ENCODE measurements around the gene C1QL1. TPM values are rescaled to one million over a fixed set of nuclear protein-coding genes. Genes with fewer than 3 reads are reported as not detected.

C1QL1 gene
- 0.47 TPM in 1 of 2 replicates, not detected in the other for total RNA-seq

DNA sequence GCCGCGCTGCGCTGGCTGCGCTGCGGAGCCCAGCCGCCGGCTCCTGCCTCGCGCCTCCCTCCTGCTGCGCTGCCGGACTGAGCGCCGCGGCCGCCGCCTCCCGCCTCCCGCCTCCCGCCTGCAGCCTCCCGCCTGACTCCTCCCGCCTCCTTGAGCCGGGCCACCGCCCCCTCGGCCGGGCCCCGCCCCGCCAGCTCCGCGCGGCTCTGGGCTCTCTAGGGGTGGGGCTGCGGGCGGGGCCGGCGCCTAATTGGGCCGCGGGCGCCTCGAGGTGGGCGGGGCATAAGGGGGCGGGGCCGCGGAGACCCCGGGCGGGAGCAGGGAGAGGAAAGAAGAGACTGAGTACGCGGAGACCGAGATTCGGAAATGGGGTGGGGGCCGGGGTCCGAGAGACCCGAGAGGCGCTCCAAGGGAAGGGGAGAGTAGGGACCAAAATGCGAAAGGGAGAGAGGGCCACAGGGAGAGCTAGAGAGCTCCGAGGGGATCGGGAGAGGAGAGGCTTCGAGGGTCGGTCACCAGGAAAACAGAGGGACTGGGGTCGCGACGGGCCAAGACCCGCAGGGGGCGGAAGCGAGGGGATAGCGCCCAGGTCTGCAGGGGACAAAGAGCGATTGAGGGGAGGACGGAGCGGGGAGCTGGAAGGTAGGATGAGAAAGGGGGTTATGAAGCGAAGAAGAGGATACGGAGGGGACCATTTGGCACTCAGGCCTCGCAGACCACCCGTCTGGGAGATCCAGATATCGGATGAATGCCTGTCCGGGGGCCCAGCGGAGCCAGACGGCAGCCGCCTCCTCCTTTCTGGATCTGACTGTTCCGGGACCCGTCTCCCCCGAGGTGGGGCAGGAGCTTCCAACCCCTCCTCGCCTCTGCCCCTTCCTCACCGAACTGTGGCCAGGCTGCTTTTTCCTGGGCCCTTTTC, at the start of gene C1QL1:
TSS of gene C1QL1 (minus strand) at position 79 of the 919 bp plus-strand sequence. CDS start 255 bp downstream, outside the sequence.
- no peak for DNase-seq (ENCODE audit: extremely low read depth, low read depth, low spot score)

DNA sequence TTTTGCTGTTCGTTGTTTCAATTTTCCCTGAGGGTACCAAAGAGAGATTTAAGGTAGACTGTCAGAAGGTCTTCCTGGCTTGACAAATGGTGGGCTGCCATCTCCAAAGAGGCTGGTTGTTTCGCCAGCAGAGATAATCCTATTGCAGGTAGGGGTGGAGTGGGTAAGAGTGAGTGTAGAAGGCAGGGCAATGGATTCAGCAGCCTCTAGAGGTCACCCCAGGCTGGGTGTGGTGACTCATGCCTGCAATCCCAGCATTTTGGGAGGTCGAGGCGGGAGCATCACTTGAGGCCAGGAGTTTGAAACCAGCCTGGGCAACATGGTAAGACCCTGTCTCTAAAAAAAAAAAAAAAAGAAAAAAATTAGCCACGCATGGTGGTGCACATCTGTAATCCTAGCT, 48.7 kb upstream of the C1QL1 start:
- no peak for DNase-seq (ENCODE audit: extremely low read depth, low read depth, low spot score)

DNA sequence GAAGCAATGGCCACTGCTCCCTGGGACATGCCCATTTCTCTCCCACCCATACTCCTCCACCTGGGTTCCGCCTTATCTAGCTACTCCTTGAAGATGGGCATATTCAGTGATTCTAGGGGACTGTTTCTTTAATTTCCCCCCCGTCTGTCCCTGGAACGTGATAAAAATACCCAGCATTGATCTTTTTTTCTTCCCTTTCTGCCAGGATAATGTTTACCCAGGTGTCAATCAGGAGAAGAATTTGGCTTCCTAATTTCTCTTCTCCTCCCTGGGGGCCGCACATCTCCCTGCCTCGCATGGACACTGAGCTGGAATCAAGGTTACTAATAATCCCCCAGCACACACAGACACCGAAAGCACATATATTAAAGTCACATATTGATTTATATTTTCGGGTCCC, 48.1 kb upstream of the C1QL1 start:
- no peak for DNase-seq (ENCODE audit: extremely low read depth, low read depth, low spot score)

DNA sequence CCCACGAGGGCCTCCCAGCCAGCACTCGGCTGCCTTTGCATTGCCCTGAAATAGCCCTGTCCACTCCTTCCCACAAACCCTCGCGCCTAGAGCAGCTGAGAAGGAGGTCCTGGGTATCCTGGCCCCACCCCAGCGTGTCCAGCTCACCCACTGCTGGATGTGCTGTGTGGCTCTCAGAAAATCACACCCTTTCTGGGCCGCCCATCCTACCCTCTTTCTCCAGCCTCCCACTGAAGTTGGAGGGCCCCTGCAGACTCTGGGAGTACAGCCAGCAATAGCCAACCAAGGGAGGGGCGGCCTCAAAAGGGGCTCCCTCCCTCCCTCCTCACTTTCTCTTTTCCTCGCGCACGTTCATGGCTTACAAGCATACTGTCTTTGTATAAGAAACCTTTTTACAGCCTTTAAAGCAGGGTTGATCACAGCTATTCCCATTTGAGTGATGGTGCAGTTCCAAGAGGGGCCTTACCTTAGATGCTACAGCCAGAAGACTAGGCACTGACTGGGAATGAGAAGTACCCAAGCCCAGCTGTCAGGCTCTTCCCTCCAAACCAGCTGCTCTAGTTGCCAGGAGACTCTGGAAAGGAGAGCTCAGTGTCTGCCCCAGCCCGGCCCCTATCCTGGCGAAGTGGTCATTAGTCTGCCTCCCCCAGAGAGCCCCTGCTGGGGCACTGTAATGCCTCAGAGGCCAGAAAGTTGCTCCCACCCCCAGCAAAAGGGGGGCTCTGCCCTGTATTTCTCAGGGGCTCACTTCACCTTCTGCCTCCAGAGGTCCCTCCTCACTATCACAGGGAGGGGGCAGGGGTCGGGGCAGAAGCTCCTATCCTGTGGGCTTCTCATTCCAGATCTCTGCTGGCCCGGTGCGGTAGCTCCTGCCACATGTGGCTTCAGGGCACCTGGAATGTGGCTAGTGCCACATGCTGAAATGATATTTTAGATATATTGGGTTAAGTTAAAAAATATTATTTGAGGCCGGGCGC, 45.2 kb upstream of the C1QL1 start:
- no peak for DNase-seq (ENCODE audit: extremely low read depth, low read depth, low spot score)

DNA sequence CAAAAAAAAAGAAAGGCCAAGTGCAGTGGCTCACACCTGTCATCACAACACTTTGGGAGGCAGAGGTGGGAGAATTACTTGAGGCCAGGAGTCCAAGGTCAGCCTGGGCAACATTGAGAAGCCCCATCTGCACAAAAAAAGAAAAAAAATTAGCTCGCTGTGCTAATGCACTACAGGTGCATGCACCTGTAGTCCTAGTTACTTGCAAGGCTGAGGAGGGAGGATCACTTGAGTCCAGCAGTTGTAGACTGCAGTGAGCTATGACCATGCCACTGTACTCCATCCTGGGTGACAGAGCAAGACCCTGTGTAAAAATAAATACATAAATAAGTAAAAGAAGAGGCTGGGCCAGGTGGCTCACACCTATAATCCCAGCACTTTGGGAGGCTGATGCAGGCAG, 43.7 kb upstream of the C1QL1 start:
- DNase-seq (ENCODE audit: extremely low read depth, low read depth, low spot score) = no peak

DNA sequence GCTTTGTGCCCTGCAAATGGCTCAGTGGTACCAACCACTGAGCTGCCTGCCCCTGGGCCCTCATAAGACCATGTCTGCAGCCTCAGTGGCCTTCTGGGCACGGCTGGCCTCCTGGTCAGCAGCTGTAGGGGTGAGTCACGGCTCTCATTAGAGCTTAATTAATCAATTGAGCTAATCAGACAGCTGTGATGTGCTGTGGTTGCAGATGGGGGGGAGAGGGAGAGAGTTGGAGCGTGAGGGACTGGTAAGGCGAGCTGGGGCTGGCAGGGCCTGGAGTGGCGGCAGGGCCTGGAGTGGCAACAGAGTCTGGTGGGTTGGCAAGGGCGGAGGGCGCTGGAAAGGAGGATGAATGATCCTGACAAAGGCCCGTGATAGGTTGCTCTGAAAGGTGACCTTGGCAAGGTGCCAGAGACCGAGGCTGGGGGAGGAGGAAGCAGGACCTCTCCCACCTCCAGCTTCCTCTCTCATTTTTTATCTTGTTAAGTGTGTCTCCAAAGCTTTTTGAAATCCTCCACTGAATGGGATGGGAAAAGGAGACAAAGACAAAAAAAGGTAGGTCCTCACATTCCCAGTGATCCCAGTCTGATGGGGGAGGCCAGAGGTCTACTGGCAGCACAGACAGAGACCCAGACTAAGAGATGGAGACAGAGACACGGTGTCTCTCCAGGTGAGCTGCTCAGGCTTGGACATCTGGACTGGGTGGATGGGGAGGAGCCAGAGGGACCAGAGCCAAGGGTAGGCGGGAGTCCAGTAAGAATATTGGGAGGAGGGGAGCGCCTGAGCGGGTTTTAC, 41.8 kb upstream of the C1QL1 start:
- no peak for DNase-seq (ENCODE audit: extremely low read depth, low read depth, low spot score)

DNA sequence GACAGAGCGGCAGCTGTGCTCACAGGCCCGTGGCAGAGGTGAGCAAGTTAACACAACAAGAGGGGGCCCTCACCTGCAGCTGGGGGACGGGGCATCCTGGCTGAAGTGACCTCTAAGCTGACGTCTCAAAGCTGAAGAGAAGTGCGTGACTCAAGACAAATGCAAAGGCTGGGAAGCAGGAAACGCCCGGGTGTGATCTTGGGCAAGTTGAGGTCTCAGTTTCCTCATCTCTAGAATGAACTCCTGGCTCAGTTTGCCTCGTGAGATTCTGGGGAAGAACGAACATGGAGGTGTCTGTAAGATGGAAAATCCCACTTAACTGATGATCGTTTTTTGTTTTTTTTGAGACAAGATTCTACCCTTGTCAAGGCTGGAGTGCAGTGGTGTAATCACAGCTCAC, 40.1 kb upstream of the C1QL1 start:
- no peak for DNase-seq (ENCODE audit: extremely low read depth, low read depth, low spot score)

DNA sequence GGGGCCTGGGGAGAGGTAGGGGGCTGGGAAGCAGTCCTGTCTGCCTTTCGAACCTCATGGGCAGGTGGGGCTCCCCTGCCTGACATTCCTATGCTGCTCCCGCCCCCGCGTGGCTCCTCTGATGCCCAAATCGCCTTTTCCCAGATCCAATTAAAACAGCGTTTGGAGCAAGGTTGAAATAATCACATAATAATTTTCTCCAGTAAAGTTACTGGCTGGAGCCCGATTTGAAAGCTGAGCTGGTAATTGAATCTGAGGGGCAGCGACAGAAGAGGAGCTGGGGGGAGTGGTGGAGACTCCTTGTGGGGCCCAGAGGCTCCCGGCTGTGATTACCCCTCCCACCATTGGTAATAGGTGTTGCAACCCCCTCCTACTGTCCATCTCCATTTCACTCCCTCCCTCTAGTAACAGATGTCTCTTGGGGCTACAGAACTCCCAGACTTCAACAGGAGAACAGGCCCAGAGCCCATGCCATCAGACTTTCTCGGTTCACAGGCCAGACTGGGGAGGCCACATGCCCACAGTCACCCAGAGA, 38.9 kb upstream of the C1QL1 start:
- no peak for DNase-seq (ENCODE audit: extremely low read depth, low read depth, low spot score)

DNA sequence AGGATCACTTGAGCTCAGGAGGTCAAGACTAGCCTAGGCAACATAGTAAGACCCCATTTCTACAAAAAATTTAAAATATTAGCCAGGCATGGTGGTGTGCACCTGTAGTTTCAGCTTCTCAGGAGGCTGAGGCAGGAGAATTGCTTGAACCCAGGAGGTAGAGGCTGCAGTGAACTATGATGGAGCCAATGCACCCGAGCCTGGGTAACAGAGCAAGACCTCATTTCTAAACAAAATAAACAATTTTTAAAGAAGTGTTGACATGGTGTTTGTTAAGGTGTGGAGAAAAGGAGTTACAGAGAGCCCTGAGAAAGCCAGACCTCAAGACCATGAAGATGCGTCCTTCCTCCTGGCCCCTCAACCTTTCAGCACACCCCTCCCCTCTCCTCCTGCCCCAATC, 37.6 kb upstream of the C1QL1 start:
- DNase-seq (ENCODE audit: extremely low read depth, low read depth, low spot score) = no peak

DNA sequence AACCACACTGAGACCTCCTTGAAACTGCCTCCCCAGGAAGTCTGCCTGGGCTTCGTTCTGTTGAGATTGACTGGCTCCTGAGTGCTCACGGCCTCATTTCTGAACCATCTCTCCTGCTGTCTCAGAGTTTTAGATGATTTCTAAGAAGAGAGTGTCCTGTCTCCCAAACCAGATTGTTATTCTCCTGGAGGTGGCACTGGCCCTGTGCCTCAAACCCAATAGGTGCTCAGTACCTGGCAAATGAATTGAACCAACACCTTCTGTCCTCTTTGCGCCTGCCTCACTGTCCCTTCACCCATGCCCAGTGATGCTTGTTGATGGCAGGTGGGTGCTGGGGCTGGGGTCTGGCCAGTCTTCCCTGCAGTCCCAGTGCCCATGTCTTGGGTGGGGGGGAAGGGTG, 36.3 kb upstream of the C1QL1 start:
- DNase-seq (ENCODE audit: extremely low read depth, low read depth, low spot score) = no peak

DNA sequence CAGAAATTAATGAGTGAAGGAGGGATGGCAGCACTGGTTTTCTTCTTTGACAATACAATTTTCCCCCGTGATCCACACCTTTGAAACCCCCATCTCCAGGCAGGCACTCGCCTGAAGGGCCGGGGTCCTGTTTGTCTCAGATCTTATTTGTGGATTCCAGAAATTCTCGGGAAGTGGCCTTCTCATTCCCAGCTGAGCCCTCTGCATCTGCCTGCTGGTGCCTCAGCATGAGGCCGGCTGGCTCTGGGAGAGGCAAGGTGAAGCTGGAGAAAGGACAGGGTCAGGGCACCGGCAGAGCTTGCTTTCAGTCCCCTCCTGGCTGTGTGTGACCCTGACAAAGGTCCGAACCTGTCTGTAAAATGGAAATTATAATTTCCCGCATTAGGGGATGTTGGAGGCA, 35.8 kb upstream of the C1QL1 start:
- no peak for DNase-seq (ENCODE audit: extremely low read depth, low read depth, low spot score)

DNA sequence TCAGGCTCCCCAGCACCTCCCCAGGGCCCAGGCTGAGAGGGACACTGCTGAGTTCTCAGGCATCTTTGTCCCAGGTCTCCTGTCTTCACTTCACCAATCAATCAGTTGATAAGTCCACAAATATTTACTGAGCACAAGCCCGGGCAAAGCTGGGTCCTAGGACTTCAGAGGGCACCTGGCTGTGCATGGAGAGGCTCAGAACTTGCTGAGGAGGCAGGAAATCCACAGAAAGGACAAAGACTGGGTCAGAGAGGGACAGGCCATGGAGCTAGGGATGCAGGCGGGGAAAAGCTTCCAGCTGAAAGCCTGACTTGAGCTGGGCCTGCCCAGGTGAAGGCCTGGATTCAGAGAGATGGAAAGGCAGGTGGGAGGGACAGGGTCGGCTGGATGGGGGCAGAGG, 33.2 kb upstream of the C1QL1 start:
- no peak for DNase-seq (ENCODE audit: extremely low read depth, low read depth, low spot score)

DNA sequence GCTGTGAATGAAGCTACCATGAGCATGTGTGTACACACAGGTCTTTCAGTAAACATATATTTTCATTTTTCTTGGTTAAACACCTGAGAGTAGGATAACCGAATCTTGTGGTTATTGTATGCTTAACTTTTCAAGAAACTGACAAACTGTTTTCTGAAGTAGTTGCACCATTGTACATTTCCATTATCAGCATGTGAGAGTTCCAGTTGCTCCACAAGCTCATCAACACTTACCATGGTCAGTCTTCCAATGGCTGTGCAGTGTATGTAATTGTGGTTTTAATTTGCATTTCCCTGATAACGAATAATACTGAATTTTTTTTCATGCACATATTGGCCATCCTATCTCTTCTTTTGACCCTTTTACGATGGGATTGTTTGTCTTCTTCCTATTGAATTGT, 31.3 kb upstream of the C1QL1 start:
- DNase-seq (ENCODE audit: extremely low read depth, low read depth, low spot score) = no peak

DNA sequence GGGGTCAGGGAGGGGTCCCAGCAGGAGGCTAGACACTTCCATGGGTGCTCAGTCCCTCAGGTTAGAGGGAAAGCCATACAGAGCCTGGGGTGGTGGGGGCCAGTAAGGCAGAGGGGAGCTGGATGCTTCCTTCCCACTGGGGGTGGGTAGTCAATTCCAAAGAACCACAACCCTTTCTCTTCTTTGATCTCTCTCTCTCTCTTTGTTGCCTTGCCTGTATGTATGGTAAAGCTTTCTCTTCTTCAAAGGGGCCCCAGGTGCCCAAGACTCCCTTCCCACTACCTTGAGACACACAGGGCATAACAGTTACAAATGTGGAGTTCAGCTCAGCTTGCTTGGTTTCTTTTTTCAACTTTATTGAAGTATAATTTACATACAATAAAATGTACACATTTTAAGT, 30.5 kb upstream of the C1QL1 start:
- no peak for DNase-seq (ENCODE audit: extremely low read depth, low read depth, low spot score)

DNA sequence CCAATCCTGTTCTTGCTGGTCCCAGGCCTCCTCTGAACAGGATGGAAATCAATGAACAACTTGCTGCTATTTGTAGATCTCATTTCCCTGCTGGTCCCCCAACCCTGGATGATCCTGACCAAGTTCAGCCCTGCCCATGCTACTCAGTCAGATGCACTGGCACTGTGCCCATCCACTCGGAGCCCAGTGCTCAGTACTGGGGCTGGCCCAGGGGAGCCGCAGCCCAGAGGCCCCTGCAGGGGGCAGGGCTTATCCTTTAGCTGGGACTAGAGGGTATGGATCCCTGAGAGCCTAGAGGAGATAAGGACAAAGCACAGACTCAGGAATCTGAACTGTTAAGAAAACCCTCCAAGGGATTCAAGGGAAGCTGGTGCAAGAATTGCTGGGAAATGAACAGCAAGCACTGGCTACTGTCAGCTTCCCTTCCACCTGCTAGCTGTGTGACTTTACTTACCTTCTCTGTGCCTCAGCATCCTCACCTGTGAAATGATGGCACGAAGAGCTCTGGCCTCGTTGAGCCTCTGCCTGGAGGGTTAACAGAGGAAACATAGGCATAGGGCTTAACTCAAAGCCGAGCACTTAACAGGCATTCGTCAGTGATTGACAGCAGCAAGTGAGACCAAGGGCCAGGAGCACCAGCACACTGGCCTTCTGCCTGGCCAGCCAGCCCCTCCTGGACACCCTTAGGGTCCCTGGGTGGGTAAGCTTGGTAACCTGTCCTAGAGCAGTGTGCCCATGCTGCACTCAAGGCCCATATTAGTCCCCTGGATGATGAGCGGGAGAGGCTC, 29.8 kb upstream of the C1QL1 start:
- no peak for DNase-seq (ENCODE audit: extremely low read depth, low read depth, low spot score)

DNA sequence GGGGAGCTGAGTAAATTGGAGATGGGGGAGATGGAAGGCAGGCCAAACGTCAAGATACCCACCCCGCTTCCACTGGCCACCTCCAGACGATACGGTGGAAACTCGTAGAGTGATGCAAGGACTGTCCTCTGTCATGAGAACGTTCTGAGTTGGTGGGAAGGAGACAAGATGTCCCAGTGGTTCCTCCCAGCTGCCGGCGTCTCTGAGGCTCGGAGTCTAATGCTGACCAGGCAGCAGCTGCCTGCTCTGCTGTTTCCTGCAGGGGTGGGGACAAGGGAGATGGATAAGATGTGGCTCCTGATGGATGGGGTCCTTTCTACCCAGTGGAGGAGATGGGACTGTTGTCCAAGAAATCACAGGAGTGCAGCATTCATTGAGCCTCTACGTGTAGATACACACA, 28.2 kb upstream of the C1QL1 start:
- no peak for DNase-seq (ENCODE audit: extremely low read depth, low read depth, low spot score)

DNA sequence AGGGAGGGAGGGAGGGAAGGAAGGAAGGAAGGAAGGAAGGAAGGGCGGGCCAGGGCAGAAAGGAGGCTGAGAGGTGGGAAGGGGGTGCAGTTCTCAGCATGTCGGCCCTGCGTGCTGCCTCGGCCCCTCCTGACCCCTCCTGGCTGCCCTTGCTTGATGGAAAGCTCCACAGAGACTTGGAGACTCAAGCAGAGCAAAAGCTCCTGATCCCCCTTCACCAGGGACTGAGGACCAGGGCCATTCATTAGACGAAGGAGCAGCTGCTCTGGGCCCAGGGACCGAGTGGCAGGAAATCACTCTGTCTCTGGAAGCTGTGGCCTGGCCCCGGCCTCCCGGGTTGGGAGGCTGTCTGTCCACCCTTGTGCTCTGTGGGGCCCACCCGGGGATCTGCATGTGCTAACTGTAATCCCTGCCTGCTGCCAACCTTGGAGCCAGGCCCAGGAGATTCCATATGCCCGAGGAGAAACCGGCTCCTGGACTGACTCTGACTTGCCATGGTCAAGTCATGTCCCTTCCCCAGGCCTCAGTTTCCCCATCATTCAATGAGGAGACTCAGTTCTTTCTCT, 27.4 kb upstream of the C1QL1 start:
- DNase-seq (ENCODE audit: extremely low read depth, low read depth, low spot score) = no peak

DNA sequence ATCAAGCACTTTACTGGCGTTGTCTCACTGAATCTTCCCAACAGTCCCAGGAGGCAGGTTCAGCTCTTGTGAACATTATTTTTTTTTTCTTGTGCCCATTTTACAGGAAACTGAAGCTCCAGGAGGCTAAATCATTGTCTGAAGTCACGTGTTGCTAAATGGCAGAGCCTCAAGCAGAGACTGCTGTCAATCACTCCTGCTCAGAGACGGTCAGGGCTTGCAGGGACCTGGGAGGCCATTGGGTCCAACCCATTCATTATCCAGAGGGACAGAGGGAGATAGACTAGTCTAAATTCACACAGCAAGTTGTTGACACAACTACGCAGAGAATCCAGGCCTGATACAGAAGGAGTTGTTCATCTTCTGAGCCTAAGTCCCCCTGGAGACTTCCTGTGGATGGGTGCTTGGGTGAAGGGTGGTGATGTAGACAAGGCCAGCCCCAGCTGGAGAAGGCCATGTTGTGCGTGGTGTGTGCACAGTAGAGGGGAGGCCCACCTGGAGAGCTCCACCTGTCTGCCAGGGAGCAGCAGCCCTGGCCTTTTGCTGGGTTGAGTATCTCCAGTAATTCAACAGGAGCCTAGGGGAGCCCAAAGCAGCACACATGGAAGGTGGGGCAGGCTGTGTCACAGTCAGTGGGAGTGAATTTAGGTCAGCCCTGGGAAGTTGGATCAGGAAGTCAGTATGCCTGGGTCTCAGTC, 24.3 kb upstream of the C1QL1 start:
- DNase-seq (ENCODE audit: extremely low read depth, low read depth, low spot score) = no peak

DNA sequence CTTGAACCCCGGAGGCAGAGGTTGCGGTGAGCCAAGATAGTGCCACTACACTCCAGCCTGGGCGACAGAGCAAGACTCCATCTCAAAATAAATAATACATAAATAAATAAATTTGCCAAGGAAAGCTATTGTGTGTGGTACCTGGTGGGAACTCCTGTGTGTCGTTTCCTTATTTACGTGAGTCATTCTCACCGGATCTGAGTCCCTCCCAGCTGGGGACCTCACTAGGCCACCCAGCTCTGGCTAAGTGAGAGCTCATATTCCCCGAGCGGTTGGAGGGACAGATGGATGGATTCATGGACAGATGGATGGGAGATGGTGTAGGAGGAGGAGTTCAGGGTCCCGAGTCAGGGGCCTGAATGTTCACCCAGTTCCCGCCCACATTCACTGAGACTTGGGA, 22.9 kb upstream of the C1QL1 start:
- DNase-seq (ENCODE audit: extremely low read depth, low read depth, low spot score) = no peak

Data from glomerular endothelial cell (primary cell).